Endothelial cell of umbilical vein (primary cell): ENCODE measurements around the gene CSF2. TPM values are rescaled to one million over a fixed set of nuclear protein-coding genes. Genes with fewer than 3 reads are reported as not detected.

Experiments used
- BruUV-seq: library from RNA; stranded (reverse); fragments of 400-500 nt; replicated peaks from 2 replicates; lab custom pipeline; 2021; lab: Mats Ljungman, UMichigan
- CTCF ChIA-PET: fragments of 300-600, 350-600 bp; sonication (Branson Sonifier 250); formaldehyde crosslinking; loops from one replicate; lab custom pipeline; 2021; ENCODE audit warnings: antibody characterized with exemption, inconsistent platforms; lab: Charles Lee
- POLR2A ChIA-PET: fragments of 300-600, 350-600 bp; sonication (Branson Sonifier 250); formaldehyde crosslinking; loops from one replicate; lab custom pipeline; 2021; ENCODE audit warnings: antibody characterized with exemption, inconsistent platforms; lab: Charles Lee
- DNase-seq: peaks from one replicate; pipeline ENCODE4 v3.0.0-alpha.2; 2011; ENCODE audit warnings: low read depth, low spot score
- FAIRE-seq: peaks from 2 replicates; lab custom pipeline; 2011; peaks lifted over from hg19 to GRCh38; lab: Jason Lieb, UNC
- H2AFZ ChIP-seq: 2 replicates; pipeline ENCODE4 v1.6.0; 2012; ENCODE audit warnings: low read depth, low read length, control low read depth, inconsistent platforms
- H3K27ac ChIP-seq: 2 replicates; pipeline ENCODE4 v1.5.1; 2011; ENCODE audit warnings: low read depth, mild to moderate bottlenecking, control low read depth, low read length, moderate library complexity; ENCODE audit not compliant: insufficient read depth
- H3K27me3 ChIP-seq, 2 experiments: 2 replicates each; pipeline versions ENCODE4 v1.6.0 to v1.6.1; 2011; ENCODE audit warnings: low read length in 2 of 2, mixed read lengths in 1 of 2; ENCODE audit not compliant: control insufficient read depth in 2 of 2, insufficient read depth in 2 of 2
- H3K36me3 ChIP-seq, 2 experiments: 2 replicates in 1 of 2; 3 replicates in 1 of 2; pipeline ENCODE4 v1.5.1; 2011; ENCODE audit warnings: low read length in 2 of 2, mild to moderate bottlenecking in 1 of 2, moderate library complexity in 1 of 2; ENCODE audit not compliant: control insufficient read depth in 2 of 2, insufficient read depth in 2 of 2; ENCODE audit errors: extremely low read depth in 1 of 2
- H3K4me1 ChIP-seq: 3 replicates; pipeline ENCODE4 v1.5.1; 2011; ENCODE audit warnings: mild to moderate bottlenecking, low read length; ENCODE audit not compliant: control insufficient read depth, insufficient read depth; ENCODE audit errors: extremely low read depth
- H3K4me2 ChIP-seq: 2 replicates; pipeline ENCODE4 v1.6.1; 2011; ENCODE audit warnings: low read length, control low read depth, mixed read lengths; ENCODE audit not compliant: insufficient read depth
- H3K4me3 ChIP-seq, 3 experiments: fragments of 200-600 bp in 1 of 3; sonication (generic), shearing (Covaris generic) in 1 of 3; replicated peaks in 1 of 3; 2 replicates each; pipeline ENCODE4 v1.5.1; 2011 to 2016; ENCODE audit warnings: control low read depth in 3 of 3, low read length in 3 of 3, mild to moderate bottlenecking in 2 of 3, inconsistent platforms in 1 of 3, low read depth in 1 of 3, moderate library complexity in 1 of 3; ENCODE audit not compliant: insufficient read depth in 1 of 3
- H3K79me2 ChIP-seq: 2 replicates; pipeline ENCODE4 v1.6.0; 2012; ENCODE audit warnings: low read length, inconsistent platforms; ENCODE audit not compliant: control insufficient read depth, insufficient read depth
- H3K9ac ChIP-seq: replicated peaks from 2 replicates; pipeline ENCODE3; 2011; ENCODE audit warnings: low read length, control low read depth; ENCODE audit not compliant: insufficient read depth; ENCODE audit errors: extremely low read depth
- H3K9me1 ChIP-seq: replicated peaks from 3 replicates; pipeline ENCODE4 v1.6.0; 2011; ENCODE audit warnings: mild to moderate bottlenecking, low read length; ENCODE audit not compliant: control insufficient read depth, insufficient read depth; ENCODE audit errors: extremely low read depth
- H3K9me3 ChIP-seq: replicated peaks from 2 replicates; pipeline ENCODE4 v1.5.1; 2012; ENCODE audit warnings: low read length, inconsistent platforms; ENCODE audit not compliant: control insufficient read depth, insufficient read depth
- H4K20me1 ChIP-seq: replicated peaks from 2 replicates; pipeline ENCODE3; 2011; ENCODE audit warnings: mild to moderate bottlenecking, low read length; ENCODE audit not compliant: control insufficient read depth, insufficient read depth; ENCODE audit errors: extremely low read depth
- EZH2 ChIP-seq: IDR thresholded peaks from 2 replicates; pipeline ENCODE4 v1.6.1; 2012; ENCODE audit warnings: borderline replicate concordance, low read depth, mild to moderate bottlenecking, moderate library complexity, low read length, inconsistent platforms; ENCODE audit not compliant: severe bottlenecking
- FOS ChIP-seq: IDR thresholded peaks from 2 replicates; pipeline ENCODE4 v1.6.1; 2011; ENCODE audit warnings: mild to moderate bottlenecking, low read length, moderate library complexity, borderline replicate concordance; ENCODE audit not compliant: insufficient read depth
- GATA2 ChIP-seq: IDR thresholded peaks from 2 replicates; pipeline ENCODE4 v1.7.0; 2011; ENCODE audit warnings: low read depth, mild to moderate bottlenecking, moderate library complexity, mixed read lengths, low read length; ENCODE audit not compliant: insufficient read length, insufficient read depth
- JUN ChIP-seq: IDR thresholded peaks from 2 replicates; pipeline ENCODE4 v1.6.1; 2011; ENCODE audit warnings: borderline replicate concordance, low read depth; ENCODE audit not compliant: insufficient read length, insufficient read depth
- MYC ChIP-seq: IDR thresholded peaks from one replicate; pipeline ENCODE4 v1.6.1; 2011; ENCODE audit warnings: mild to moderate bottlenecking, low read depth, low read length
- POLR2A ChIP-seq: IDR thresholded peaks from 2 replicates; pipeline ENCODE4 v1.6.1; 2012; ENCODE audit warnings: low read depth, mild to moderate bottlenecking, control low read depth, low read length
- POLR2AphosphoS5 ChIP-seq: IDR thresholded peaks from 2 replicates; pipeline ENCODE4 v1.6.1; 2012; ENCODE audit warnings: low read depth, mild to moderate bottlenecking, control low read depth, low read length, moderate library complexity; ENCODE audit not compliant: insufficient read depth
- dilution Hi-C: fragments of 300-500 bp; cut with MboI; formaldehyde crosslinking; loops from one replicate; pipeline ENCODE4 v1.15.0; 2019; ENCODE audit warnings: low sequenced_read_pairs; ENCODE audit not compliant: extremely low pct_ligation_motif_present
- intact Hi-C: fragments of 100-400 bp; cut with micrococcal nuclease; formaldehyde crosslinking; loops from one replicate; pipeline ENCODE4 v1.10.0; 2022
- polyA plus RNA-seq, 4 experiments: library from polyadenylated mRNA; depleted of rRNA in 3 of 4; stranded (reverse) in 3 of 4; unstranded in 1 of 4; fragments of >200 nt; gene quantifications; 2 replicates each; pipeline versions ENCODE4 v1.2.1 to v1.2.3, GENCODE V29; 2011 to 2012; ENCODE audit warnings: missing spikeins in 1 of 4
- total RNA-seq: library from RNA; stranded (reverse); gene quantifications from 2 replicates; pipeline ENCODE4 v1.2.3, GENCODE V29; 2021
- TF ChIP-seq, protein P1 (sequence below), 2 donors: IDR thresholded peaks; 1 replicate in 1 of 2; 2 replicates in 1 of 2; pipeline ENCODE4 v1.5.1; 2011; ENCODE audit warnings: low read length in 2 of 2, mild to moderate bottlenecking in 2 of 2, moderate library complexity in 2 of 2, control low read depth in 1 of 2, inconsistent platforms in 1 of 2, low read depth in 1 of 2; ENCODE audit not compliant: insufficient read depth in 1 of 2; ENCODE audit errors: extremely low read depth in 1 of 2
- TF ChIP-seq, protein P2 (sequence below): IDR thresholded peaks from 2 replicates; pipeline ENCODE4 v1.6.1; 2011; ENCODE audit not compliant: insufficient read depth, insufficient read length

The CSF2 gene
- total and polyA plus RNA-seq, 2 donors (not counting 3 experiments of a cell fraction or from before 2014, with no cell fraction given): not detected

DNA sequence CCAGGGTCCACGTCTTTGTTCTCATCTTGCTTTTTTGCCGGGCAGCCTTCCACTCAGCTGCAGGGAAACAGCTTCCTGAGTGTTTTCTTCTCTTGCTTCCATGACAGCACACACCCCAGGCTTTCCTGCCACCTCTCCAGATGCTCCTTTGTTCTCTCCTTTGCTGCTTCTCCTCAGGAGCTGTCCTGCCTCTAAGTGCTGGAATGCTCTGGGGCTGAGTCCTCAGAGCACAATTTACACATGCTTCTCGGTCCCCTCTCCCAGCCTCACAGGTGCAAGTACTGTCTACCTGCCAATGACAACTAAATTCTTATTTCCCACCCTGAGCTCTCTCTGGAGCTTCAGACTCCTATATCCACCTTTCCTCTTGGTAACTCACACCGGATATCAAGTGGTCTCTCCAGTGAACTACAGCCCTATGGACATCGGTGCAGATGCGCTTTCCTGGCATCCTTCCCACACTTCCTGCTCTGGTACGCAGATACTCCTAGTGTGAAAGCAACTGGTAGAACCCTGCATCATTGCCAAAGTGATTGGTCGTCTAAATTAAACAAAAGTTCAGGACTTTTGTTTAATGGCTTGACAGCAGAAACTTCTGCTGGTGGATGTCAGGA, 48.7 kb upstream of the CSF2 start:
- no peak for FAIRE-seq
- ChIA-PET POLR2A (no interaction called here), CTCF (interaction anchor here (1.1 kb wide), 1 partner anchor 12 kb away, joined by 3 read pairs; no protein-coding TSS in a partner anchor)
- Histone ChIP-seq H3K9me1 (no peaks in the 10 kb centered on the region), H2AFZ (no peak overlapping the region), H3K4me3 (no peak overlapping the region), H3K79me2 (no peaks in the 10 kb centered on the region), H3K36me3 (no peaks in the 10 kb centered on the region), H3K9me3 (no peaks in the 10 kb centered on the region), H3K27me3 (peaks cover 6 to 9% of the 10 kb centered on the region in 2 experiments), H4K20me1 (no peaks in the 10 kb centered on the region), H3K4me2 (no peak overlapping the region), H3K9ac (no peak overlapping the region), H3K4me1 (no peaks in the 10 kb centered on the region), H3K27ac (no peak overlapping the region)
- TF ChIP-seq JUN: no peak
- TF ChIP-seq GATA2: no peak
- TF ChIP-seq, protein P1, sequence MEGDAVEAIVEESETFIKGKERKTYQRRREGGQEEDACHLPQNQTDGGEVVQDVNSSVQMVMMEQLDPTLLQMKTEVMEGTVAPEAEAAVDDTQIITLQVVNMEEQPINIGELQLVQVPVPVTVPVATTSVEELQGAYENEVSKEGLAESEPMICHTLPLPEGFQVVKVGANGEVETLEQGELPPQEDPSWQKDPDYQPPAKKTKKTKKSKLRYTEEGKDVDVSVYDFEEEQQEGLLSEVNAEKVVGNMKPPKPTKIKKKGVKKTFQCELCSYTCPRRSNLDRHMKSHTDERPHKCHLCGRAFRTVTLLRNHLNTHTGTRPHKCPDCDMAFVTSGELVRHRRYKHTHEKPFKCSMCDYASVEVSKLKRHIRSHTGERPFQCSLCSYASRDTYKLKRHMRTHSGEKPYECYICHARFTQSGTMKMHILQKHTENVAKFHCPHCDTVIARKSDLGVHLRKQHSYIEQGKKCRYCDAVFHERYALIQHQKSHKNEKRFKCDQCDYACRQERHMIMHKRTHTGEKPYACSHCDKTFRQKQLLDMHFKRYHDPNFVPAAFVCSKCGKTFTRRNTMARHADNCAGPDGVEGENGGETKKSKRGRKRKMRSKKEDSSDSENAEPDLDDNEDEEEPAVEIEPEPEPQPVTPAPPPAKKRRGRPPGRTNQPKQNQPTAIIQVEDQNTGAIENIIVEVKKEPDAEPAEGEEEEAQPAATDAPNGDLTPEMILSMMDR (IDR thresholded peaks at IDR 0.05; ENCODE audit: extremely low read depth in 1 of 2, insufficient read depth in 1 of 2, low read depth in 1 of 2, low read length in 2 of 2): no peak
- no peak for TF ChIP-seq POLR2A
- TF ChIP-seq EZH2: no peak
- TF ChIP-seq FOS: no peak
- TF ChIP-seq MYC: no peak
- TF ChIP-seq, protein P2, sequence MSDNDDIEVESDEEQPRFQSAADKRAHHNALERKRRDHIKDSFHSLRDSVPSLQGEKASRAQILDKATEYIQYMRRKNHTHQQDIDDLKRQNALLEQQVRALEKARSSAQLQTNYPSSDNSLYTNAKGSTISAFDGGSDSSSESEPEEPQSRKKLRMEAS: no peak
- no peak for TF ChIP-seq POLR2AphosphoS5
- BruUV-seq: no TSS peak
- DNase-seq: no peak
- intact Hi-C loops: no loop called here
- dilution Hi-C loops: loop anchor here (25.0 kb wide), 1 partner anchor 438 kb away; no protein-coding TSS in a partner anchor
